Amniotic epithelial cell (primary cell): ENCODE results near the gene FAM168B.
"Not testable (repeated sequence)": the region's sequence is repeated elsewhere in the genome, so short reads cannot be mapped to it uniquely, and the experiment has no call there.

ENCODE experiments used
- DNase-seq: peaks from one replicate; pipeline ENCODE4 v3.0.0-alpha.2; 2010; ENCODE audit warnings: low read depth

The FAM168B gene

DNA sequence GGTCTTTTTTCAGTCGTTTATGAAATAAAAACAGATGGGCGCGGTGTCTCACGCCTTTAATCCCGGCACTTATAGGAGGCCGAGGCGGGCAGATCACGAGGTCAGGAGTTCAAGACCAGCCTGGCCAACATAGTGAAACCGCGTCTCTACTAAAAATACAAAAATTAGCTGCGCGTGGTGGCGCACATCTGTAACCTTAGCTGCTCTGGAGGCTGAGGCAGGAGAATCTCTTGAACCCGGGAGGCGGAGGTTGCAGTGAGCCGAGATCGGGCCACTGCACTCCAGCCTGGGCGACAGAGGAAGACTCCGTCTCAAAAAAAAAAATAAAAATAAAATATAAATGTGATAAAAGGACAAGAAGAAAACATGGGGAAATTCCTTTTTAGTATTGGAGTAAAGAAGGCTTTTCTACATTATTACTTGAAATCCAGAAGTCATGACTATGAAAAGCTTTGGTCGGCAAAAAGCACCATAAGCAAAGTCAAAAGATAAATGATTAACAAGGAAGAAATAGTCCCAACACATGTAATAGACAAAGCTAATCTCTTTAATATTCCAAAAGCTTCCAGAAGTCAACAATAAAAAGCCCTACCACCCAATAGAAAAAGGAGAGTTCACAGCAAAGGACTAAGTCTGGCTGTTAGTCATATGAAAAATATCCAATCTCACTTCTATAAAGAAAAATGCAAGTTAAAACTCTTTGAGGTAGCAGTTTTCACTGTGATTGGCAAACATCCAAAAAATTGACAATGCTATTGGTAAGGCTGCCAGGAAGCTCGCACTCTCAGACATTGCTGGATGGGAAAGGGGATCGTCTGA, 1.4 kb upstream of the FAM168B start:
- DNase-seq: no peak

- no peak for DNase-seq
Observed at GRCh38 chr2:131093696-131094462, 619 bp upstream of the FAM168B start.

DNA sequence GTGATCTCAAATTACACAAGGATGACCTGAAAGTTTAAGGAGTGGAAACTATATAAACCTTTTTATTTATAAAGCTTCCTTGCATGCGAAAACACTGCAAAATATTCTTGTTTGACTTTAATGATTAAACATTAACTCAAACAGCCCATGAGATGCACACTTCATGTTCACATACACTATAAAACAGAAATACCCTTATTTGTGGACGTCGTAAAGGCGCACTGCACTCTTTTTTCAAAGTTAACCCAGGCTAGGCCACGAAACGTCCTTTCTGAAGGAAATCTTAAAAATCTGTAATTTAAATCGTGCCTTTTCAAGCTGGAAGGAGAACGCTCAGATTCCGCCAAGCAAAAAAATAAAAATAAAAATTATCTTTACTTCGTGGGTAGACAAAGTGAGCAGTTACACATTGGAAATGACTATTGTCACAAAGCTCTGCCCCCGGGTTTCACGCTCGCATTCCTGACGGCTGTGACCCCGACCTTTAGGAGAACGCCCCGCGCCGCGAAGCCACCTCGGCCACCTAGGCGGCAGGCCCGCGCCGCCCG, 728 bp downstream of the FAM168B start:
- no peak for DNase-seq

GRCh38 chr2:131085646-131086045, 7.6 kb downstream of the FAM168B start:
- DNase-seq: no peak

- DNase-seq: no peak
Observed at GRCh38 chr2:131081190-131081589, 12.1 kb downstream of the FAM168B start.

- not testable (repeated sequence) for DNase-seq
Observed at GRCh38 chr2:131079931-131080330, 13.3 kb downstream of the FAM168B start.

GRCh38 chr2:131077966-131078365, 15.3 kb downstream of the FAM168B start:
- DNase-seq: no peak

DNA sequence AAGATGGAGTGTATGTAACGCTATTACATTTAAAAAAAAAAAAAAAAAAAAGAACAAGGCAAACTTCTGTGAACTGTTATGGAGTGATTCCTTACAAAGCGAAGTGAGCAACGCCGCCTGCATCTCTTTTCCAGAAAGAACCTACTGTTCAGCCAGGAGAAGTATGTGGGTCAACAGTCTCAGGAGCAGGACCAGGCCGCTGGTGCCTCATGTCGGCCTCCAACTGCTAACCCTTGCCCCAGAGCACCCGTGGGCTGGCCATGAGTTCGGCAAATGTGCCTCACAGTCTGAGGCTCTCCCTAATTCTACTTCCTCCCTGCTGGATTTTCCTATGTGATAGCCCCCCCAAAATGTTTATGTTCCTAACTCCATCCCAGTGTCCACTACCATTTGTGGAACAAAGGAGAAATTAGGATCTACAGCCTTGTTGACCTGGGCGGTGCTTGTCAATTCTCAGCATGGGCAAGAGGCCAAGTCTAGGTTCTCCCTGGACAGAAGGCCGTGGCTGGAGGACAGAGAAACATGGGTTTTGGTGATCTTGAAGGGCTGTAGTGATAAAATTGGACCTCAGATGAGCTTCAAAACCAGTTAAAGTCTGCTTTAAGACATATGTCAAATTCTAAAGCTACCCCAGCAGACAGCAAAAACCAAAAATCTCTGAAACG, 15.9 kb downstream of the FAM168B start:
- peak; percentile 39 for DNase-seq

DNA sequence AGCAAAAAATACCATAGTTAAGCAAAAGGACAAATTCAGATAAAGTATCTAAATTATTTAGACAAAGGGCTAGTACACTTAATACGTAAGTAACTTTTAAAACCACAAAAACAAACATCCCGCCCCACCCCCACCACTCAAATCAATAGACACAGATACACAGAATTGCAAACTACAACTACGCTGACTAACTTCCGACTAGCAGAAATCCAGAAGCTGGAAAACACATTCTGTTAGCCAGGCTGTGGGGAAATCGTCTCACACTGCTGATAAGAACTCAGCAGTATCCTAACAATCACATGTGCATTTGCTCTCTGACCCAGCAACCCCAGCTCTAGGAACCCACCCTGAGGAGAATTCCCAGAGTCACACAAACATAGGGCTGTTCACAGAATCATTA, 16.6 kb downstream of the FAM168B start:
- peak; percentile 94 for DNase-seq

DNA sequence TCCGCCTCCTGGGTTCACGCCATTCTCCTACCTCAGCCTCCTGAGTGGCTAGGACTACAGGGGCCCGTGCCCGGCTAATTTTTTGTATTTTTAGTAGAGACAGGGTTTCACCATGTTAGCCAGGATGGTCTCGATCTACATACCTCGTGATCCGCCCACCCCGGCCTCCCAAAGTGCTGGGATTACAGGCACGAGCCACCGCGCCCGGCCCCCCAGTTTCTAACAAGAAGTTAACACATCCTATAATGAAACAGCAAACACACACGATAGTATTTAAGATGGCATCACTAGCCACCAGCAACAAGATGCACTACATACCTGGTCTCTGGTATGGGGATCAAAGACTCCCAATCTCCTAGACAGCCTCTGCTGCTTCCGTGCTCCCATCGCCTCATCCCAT, 17.7 kb downstream of the FAM168B start:
- DNase-seq: not testable (repeated sequence)

- DNase-seq: not testable (repeated sequence)
Observed at GRCh38 chr2:131068172-131068571, 25.1 kb downstream of the FAM168B start.

DNA sequence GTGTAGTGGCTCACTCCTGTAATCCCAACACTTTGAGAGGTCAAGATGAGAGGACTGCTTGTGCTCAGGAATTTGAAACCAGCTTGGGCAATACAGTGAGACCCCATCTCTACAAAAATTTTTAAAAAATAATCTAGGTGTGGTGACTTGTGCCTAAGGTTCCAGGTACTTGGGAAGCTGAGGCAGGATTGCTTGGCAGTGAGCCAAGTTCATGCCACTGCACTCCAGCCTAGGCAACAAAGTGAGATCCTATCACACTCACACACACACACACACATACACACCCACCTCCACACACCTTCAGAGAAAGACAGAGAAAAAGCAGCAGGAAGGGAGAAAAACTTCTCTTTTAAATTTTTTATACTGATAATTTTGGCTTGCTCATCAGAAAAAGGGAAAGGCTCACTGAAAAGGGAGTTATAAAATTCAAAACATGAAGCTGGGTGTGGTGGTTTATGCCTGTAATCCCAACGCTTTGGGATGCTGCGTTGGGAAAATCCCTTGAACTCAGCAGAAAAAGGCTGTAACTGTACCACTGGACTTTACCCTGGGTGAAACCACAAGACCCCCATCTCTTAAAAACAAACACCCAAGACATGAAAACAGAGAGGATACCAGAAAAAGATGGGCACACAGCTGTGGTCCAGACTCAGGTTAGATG, 25.7 kb downstream of the FAM168B start:
- DNase-seq: no peak

- no peak for DNase-seq
Observed at GRCh38 chr2:131064589-131065512, 28.4 kb downstream of the FAM168B start.

GRCh38 chr2:131063501-131064283, 29.6 kb downstream of the FAM168B start:
- no peak for DNase-seq

GRCh38 chr2:131058920-131059319, 34.3 kb downstream of the FAM168B start:
- DNase-seq: no peak

GRCh38 chr2:131058214-131058843, 34.9 kb downstream of the FAM168B start:
- DNase-seq: no peak

- DNase-seq: no peak
Observed at GRCh38 chr2:131056932-131057287, 36.4 kb downstream of the FAM168B start.

DNA sequence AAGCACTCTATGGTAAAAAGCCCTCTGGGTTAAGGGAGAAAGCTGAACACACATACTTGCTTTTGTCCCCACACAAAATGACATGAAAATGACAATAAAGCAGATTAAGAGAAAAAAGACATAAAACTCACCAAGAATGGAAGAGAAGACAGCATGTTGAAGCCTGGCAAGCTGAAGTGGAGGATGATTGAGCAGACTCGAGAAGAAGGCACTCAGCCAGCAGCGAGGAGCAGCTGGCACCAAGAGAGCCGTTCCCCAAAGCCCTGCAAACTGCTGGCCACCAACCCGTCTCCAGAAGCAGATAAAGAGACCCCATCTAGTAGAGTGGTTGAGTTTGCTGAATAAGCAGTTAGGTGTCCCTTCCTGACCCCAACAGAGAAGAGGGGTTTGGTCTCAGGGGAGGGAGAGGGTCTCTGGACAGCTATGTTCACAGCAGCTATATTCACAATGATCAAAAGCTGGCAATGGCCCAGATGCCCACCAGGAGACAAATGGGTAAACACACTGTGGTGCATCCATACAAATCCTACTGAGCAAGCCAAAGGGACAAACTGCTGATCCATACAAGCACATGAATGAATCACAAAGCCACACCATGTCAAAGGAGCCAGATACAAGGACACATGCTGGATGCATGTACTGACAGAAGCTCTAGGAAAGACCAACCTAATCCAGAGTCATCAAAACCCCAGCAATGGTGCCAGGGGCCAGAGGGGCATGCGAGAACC, 36.9 kb downstream of the FAM168B start:
- DNase-seq: no peak
